SK-N-SH treated with all-trans-retinoic acid at 6 μM for 48 hours (cell line): Measurements from ENCODE around the gene PGP.

Source experiments
- ATAC-seq: fragments of 200-7000 bp; cut with Tn5 transposase; 3 replicates; pipeline ENCODE4 v1.9.1; 2020; ENCODE audit warnings: mild to moderate bottlenecking, moderate library complexity
- ARNTL ChIP-seq: fragments of 450-650 bp; formaldehyde crosslinking; IDR thresholded peaks from 2 replicates; pipeline ENCODE4 v1.5.0; 2020; ENCODE audit warnings: low read depth, mild to moderate bottlenecking, moderate library complexity, borderline replicate concordance
- BACH2 ChIP-seq: fragments of 250-450 bp; sonication (Bioruptor Pico); IDR thresholded peaks from 2 replicates; pipeline ENCODE4 v1.9.0; 2021; ENCODE audit warnings: mild to moderate bottlenecking, borderline replicate concordance
- CSDC2 ChIP-seq: fragments of 250-450 bp; sonication (Bioruptor Pico); IDR thresholded peaks from 2 replicates; pipeline ENCODE4 v1.5.0; 2020; ENCODE audit warnings: mild to moderate bottlenecking, moderate library complexity
- ESRRG ChIP-seq: fragments of 250-450 bp; sonication (Bioruptor Pico); IDR thresholded peaks from 2 replicates; pipeline ENCODE4 v1.6.1; 2021; ENCODE audit warnings: mild to moderate bottlenecking
- GLIS3 ChIP-seq: fragments of 250-450 bp; sonication (Bioruptor Pico); IDR thresholded peaks from 2 replicates; pipeline ENCODE4 v1.5.0; 2020; ENCODE audit warnings: mild to moderate bottlenecking, moderate library complexity
- ISL1 ChIP-seq: fragments of 250-450 bp; sonication (Bioruptor Pico); IDR thresholded peaks from 2 replicates; pipeline ENCODE4 v2.1.2; 2022; ENCODE audit warnings: mild to moderate bottlenecking, moderate library complexity
- OSR1 ChIP-seq: fragments of 250-450 bp; sonication (Bioruptor Pico); IDR thresholded peaks from 2 replicates; pipeline ENCODE4 v1.8.0; 2022; ENCODE audit warnings: moderate library complexity, mild to moderate bottlenecking, inconsistent platforms
- PPARA ChIP-seq: fragments of 250-450 bp; sonication (Bioruptor Pico); IDR thresholded peaks from 2 replicates; pipeline ENCODE4 v1.5.0; 2020; ENCODE audit warnings: mild to moderate bottlenecking, borderline replicate concordance
- RARB ChIP-seq: fragments of 250-450 bp; sonication (Bioruptor Pico); IDR thresholded peaks from 2 replicates; pipeline ENCODE4 v1.8.0; 2021; ENCODE audit warnings: mild to moderate bottlenecking, moderate library complexity
- SNAI2 ChIP-seq: fragments of 250-450 bp; sonication (Bioruptor Pico); IDR thresholded peaks from 2 replicates; pipeline ENCODE4 v1.5.0; 2020; ENCODE audit warnings: mild to moderate bottlenecking, moderate library complexity
- TCF4 ChIP-seq: fragments of 250-450 bp; sonication (Bioruptor Pico); IDR thresholded peaks from 2 replicates; pipeline ENCODE4 v1.8.0; 2021; ENCODE audit warnings: mild to moderate bottlenecking, moderate library complexity, borderline replicate concordance
- TOX ChIP-seq: fragments of 250-450 bp; sonication (Bioruptor Pico); IDR thresholded peaks from 2 replicates; pipeline ENCODE4 v1.8.0; 2021; ENCODE audit warnings: mild to moderate bottlenecking, moderate library complexity, borderline replicate concordance
- ZC3H10 ChIP-seq: fragments of 250-450 bp; sonication (Bioruptor Pico); IDR thresholded peaks from 2 replicates; pipeline ENCODE4 v1.5.1; 2021; ENCODE audit warnings: mild to moderate bottlenecking, moderate library complexity
- ZFP3 ChIP-seq: fragments of 250-450 bp; sonication (Bioruptor Pico); IDR thresholded peaks from 2 replicates; pipeline ENCODE4 v1.5.0; 2020; ENCODE audit warnings: mild to moderate bottlenecking, moderate library complexity
- ZFP30 ChIP-seq: fragments of 450-650 bp; formaldehyde crosslinking; IDR thresholded peaks from 2 replicates; pipeline ENCODE4 v1.5.0; 2022; ENCODE audit warnings: mild to moderate bottlenecking, moderate library complexity
- ZNF565 ChIP-seq: fragments of 450-650 bp; formaldehyde crosslinking; conservative IDR thresholded peaks from 2 replicates; pipeline ENCODE4 v1.5.0; 2020; ENCODE audit warnings: low read depth, mild to moderate bottlenecking, moderate library complexity
- ZNF70 ChIP-seq: fragments of 450-650 bp; formaldehyde crosslinking; IDR thresholded peaks from 2 replicates; pipeline ENCODE4 v1.5.0; 2020; ENCODE audit warnings: mild to moderate bottlenecking, moderate library complexity
- ZNF8 ChIP-seq: fragments of 450-650 bp; formaldehyde crosslinking; IDR thresholded peaks from 2 replicates; pipeline ENCODE4 v1.5.0; 2020; ENCODE audit warnings: mild to moderate bottlenecking, moderate library complexity
- TF ChIP-seq, protein P1 (sequence below): fragments of 250-450 bp; sonication (Bioruptor Pico); IDR thresholded peaks from 2 replicates; pipeline ENCODE4 v1.5.1; 2020; ENCODE audit warnings: low read depth, mild to moderate bottlenecking, moderate library complexity
- TF ChIP-seq, protein P2 (sequence below): fragments of 250-450 bp; sonication (Bioruptor Pico); IDR thresholded peaks from 2 replicates; pipeline ENCODE4 v1.8.0; 2020; ENCODE audit warnings: mild to moderate bottlenecking, moderate library complexity, borderline replicate concordance
- TF ChIP-seq, protein P3 (sequence below): fragments of 250-450 bp; sonication (Bioruptor Pico); IDR thresholded peaks from 2 replicates; pipeline ENCODE4 v1.8.0; 2021; ENCODE audit warnings: low read depth, mild to moderate bottlenecking, moderate library complexity, borderline replicate concordance
- TF ChIP-seq, protein P4 (sequence below): fragments of 250-450 bp; sonication (Bioruptor Pico); IDR thresholded peaks from 2 replicates; pipeline ENCODE4 v1.5.0; 2020; ENCODE audit warnings: mild to moderate bottlenecking, moderate library complexity

PGP gene

DNA sequence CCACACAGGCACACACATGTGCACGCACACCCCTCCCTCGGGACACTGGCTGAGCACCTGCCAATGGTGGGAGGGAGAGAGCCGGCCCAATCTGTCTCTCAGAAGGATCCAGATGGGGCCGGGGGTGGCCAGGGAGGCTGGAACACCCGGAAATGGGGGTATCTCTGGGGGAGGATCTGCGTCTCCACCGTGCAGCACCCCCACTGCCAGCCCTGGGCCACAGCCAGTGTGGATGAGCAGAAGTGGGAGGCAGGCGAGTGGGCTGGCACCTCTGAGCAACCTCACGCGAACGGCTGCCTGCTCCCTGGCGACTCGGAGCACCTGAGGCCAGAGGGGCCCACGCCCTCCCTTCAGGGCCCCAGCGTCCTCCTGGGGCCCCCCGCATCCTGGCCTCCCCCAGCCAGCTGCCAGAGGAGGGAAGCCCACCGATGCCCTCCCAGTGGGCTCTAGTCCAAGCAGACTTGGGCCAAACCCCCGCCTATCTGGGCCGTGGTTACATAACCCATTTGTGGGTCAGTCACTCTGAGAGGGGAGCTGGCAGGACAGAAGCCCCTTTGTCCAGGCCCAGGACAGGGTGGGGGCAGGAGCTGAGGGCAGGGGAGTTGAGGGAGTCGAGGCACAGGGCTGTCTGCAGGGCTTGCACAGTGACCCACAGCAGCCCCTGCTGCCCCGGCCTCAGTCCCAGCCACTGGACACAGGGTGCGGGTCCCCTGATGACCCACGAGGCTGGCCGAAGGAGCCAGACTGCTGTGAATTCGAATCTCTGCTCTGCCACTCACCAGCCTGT is 23.8 kb downstream of the PGP start:
- ATAC-seq: no peak
- TF ChIP-seq ARNTL (CRISPR knock-in tag) (no peak), OSR1 (CRISPR knock-in tag) (no peak), ZFP3 (CRISPR knock-in tag) (no peak), GLIS3 (CRISPR knock-in tag) (no peak), ZNF565 (CRISPR knock-in tag) (no peak), RARB (CRISPR knock-in tag) (no peak)
- TF ChIP-seq, protein P1, sequence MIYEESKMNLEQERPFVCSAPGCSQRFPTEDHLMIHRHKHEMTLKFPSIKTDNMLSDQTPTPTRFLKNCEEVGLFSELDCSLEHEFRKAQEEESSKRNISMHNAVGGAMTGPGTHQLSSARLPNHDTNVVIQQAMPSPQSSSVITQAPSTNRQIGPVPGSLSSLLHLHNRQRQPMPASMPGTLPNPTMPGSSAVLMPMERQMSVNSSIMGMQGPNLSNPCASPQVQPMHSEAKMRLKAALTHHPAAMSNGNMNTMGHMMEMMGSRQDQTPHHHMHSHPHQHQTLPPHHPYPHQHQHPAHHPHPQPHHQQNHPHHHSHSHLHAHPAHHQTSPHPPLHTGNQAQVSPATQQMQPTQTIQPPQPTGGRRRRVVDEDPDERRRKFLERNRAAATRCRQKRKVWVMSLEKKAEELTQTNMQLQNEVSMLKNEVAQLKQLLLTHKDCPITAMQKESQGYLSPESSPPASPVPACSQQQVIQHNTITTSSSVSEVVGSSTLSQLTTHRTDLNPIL: no peak

DNA sequence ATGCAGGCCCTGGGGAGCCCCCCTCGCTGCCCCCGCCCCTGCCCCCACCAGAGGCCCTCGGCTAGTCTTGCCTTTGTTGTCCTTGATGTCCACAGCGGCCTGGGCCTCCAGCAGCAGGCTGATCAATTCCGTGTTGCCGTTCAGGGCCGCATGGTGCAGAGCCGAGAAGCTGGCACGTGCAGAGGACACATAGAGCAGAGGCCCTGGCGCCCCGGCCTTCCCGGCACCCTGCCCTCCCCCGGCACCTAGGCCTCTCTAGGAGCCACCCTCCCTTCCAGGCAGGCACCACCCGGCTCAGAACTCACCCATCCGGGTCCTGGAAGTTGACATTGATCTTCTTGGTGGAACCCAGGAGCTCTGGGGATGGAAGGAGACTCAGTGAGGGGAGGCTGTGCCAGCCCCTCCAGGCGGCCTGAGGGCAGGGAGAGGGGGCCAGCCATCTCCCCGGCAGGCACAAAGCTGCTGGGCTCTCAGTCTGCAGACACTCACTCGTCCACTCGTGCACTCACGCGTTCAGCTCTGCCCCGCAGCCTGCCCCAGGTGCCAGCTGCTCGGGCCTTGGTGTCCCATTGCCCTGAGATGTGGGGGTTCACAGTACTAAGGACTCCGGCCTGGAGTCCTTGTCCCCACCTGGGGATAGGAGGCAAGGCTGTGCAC is 24.5 kb downstream of the PGP start:
- no peak for TF ChIP-seq ARNTL (CRISPR knock-in tag)
- no peak for TF ChIP-seq RARB (CRISPR knock-in tag)
- TF ChIP-seq, protein P2, sequence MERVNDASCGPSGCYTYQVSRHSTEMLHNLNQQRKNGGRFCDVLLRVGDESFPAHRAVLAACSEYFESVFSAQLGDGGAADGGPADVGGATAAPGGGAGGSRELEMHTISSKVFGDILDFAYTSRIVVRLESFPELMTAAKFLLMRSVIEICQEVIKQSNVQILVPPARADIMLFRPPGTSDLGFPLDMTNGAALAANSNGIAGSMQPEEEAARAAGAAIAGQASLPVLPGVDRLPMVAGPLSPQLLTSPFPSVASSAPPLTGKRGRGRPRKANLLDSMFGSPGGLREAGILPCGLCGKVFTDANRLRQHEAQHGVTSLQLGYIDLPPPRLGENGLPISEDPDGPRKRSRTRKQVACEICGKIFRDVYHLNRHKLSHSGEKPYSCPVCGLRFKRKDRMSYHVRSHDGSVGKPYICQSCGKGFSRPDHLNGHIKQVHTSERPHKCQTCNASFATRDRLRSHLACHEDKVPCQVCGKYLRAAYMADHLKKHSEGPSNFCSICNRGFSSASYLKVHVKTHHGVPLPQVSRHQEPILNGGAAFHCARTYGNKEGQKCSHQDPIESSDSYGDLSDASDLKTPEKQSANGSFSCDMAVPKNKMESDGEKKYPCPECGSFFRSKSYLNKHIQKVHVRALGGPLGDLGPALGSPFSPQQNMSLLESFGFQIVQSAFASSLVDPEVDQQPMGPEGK (CRISPR knock-in tag): no peak
- TF ChIP-seq ZFP3 (CRISPR knock-in tag): no peak
- TF ChIP-seq ZC3H10 (CRISPR knock-in tag): no peak
- no peak for TF ChIP-seq ZFP30 (CRISPR knock-in tag)
- no peak for TF ChIP-seq ISL1 (CRISPR knock-in tag)
- ATAC-seq: no peak

DNA sequence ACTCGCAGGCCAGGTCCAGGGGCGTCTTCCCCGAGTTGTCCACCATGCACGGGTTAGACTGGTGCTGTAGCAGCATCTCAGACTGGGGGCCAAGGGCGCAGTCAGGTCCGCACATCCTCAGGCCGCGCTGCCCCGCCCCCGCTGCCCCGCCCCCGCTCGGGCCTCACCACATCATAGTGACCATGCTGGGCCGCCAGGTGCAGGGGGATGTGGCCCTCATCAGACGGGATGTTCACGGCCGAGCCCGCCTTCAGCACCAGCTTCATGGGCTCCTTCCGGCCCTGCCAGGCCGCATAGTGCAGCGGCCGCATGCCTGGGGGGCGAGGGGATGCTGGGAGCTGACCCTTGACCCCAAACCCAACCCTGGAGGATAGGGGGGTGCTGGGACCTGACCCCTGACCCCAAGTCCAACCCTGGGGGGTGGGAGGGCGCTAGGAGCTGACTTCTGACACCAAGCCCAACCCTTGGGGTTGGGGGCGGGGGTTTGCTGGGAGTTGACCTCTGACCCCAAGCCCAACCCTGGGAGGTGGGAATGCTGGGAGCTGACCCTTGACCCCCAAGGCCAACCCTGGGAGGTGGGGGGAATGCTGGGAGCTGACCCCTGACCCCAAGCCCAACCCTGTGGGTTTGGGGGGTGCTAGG is 25.3 kb downstream of the PGP start:
- TF ChIP-seq TCF4 (CRISPR knock-in tag): no peak
- TF ChIP-seq ISL1 (CRISPR knock-in tag): no peak
- TF ChIP-seq GLIS3 (CRISPR knock-in tag): no peak
- no peak for TF ChIP-seq ZFP30 (CRISPR knock-in tag)
- TF ChIP-seq BACH2 (CRISPR knock-in tag): no peak
- TF ChIP-seq PPARA: no peak
- no peak for TF ChIP-seq SNAI2 (CRISPR knock-in tag)
- no peak for TF ChIP-seq ESRRG
- no peak for TF ChIP-seq ZNF8 (CRISPR knock-in tag)
- no peak for TF ChIP-seq CSDC2 (CRISPR knock-in tag)
- no peak for TF ChIP-seq OSR1 (CRISPR knock-in tag)
- no peak for TF ChIP-seq TOX (CRISPR knock-in tag)
- TF ChIP-seq, protein P1: no peak
- TF ChIP-seq ZFP3 (CRISPR knock-in tag): no peak
- TF ChIP-seq, protein P3, sequence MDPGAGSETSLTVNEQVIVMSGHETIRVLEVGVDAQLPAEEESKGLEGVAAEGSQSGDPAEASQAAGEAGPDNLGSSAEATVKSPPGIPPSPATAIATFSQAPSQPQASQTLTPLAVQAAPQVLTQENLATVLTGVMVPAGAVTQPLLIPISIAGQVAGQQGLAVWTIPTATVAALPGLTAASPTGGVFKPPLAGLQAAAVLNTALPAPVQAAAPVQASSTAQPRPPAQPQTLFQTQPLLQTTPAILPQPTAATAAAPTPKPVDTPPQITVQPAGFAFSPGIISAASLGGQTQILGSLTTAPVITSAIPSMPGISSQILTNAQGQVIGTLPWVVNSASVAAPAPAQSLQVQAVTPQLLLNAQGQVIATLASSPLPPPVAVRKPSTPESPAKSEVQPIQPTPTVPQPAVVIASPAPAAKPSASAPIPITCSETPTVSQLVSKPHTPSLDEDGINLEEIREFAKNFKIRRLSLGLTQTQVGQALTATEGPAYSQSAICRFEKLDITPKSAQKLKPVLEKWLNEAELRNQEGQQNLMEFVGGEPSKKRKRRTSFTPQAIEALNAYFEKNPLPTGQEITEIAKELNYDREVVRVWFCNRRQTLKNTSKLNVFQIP: no peak
- TF ChIP-seq ARNTL (CRISPR knock-in tag): no peak
- ATAC-seq: no peak

DNA sequence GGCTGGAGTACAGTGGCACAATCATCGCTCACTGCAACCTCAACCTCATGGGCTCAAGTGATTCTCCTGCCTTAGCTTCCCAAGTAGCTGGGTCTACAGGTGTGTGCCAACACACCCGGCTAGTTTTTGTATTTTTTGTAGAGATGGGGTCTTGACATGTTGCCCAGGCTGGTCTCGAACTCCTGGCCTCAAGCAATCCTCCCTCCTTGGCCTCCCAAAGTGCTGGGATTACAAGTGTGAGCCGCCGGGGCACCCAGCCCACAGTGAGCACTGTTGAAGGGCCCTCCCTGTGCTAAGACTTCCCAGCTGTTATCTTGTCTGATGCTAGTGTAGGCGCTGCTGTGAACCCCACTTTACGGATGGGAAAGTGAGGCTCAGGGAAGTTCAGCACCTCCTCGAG is 26.2 kb downstream of the PGP start:
- no peak for ATAC-seq
- TF ChIP-seq PPARA (no peak), BACH2 (CRISPR knock-in tag) (no peak), ZNF70 (no peak), RARB (CRISPR knock-in tag) (no peak), OSR1 (CRISPR knock-in tag) (no peak), ISL1 (CRISPR knock-in tag) (no peak), ZFP3 (CRISPR knock-in tag) (no peak), SNAI2 (CRISPR knock-in tag) (no peak), TOX (CRISPR knock-in tag) (no peak), CSDC2 (CRISPR knock-in tag) (no peak)
- TF ChIP-seq, protein P4, sequence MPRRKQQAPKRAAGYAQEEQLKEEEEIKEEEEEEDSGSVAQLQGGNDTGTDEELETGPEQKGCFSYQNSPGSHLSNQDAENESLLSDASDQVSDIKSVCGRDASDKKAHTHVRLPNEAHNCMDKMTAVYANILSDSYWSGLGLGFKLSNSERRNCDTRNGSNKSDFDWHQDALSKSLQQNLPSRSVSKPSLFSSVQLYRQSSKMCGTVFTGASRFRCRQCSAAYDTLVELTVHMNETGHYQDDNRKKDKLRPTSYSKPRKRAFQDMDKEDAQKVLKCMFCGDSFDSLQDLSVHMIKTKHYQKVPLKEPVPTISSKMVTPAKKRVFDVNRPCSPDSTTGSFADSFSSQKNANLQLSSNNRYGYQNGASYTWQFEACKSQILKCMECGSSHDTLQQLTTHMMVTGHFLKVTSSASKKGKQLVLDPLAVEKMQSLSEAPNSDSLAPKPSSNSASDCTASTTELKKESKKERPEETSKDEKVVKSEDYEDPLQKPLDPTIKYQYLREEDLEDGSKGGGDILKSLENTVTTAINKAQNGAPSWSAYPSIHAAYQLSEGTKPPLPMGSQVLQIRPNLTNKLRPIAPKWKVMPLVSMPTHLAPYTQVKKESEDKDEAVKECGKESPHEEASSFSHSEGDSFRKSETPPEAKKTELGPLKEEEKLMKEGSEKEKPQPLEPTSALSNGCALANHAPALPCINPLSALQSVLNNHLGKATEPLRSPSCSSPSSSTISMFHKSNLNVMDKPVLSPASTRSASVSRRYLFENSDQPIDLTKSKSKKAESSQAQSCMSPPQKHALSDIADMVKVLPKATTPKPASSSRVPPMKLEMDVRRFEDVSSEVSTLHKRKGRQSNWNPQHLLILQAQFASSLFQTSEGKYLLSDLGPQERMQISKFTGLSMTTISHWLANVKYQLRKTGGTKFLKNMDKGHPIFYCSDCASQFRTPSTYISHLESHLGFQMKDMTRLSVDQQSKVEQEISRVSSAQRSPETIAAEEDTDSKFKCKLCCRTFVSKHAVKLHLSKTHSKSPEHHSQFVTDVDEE (CRISPR knock-in tag): no peak
- TF ChIP-seq, protein P1: no peak
